ENCODE measurements around the gene TUSC2.

TUSC2 gene

GRCh38 chr3:50300681-50301254, 27.3 kb downstream of the TUSC2 start:
- TF ChIP-seq EZH2 (IDR thresholded peaks at IDR 0.05; ENCODE audit: borderline replicate concordance, low read depth, low read length, severe bottlenecking) (no peak), CTCF (IDR thresholded peaks at IDR 0.05; ENCODE audit: borderline replicate concordance, extremely low read depth, low read length, poor library complexity, severe bottlenecking) (no peak)
- Histone ChIP-seq H2AFZ (ENCODE audit: low read depth, low read length) (no peak overlapping the region), H3K4me3 (ENCODE audit: low read depth in 1 of 2, low read length in 2 of 2) (no peak overlapping the region), H3K4me2 (ENCODE audit: insufficient read depth, low read length) (peak overlapping the region; percentile 100), H3K27me3 (ENCODE audit: insufficient read depth, low read length, poor library complexity) (no peaks in the 10 kb centered on the region), H3K9ac (ENCODE audit: low read depth, low read length) (peak overlapping the region; percentile 92; the same call in 1 of the 2 replicates), H3K79me2 (ENCODE audit: insufficient read depth, low read length) (peaks cover 7% of the 10 kb centered on the region; the same call in 1 of the 2 replicates), H3K27ac (ENCODE audit: low read length) (no peak overlapping the region), H4K20me1 (ENCODE audit: insufficient read depth, low read length) (peaks cover 3% of the 10 kb centered on the region; the same call in 1 of the 2 replicates), H3K9me3 (ENCODE audit: insufficient read depth, low read length, severe bottlenecking) (no peaks in the 10 kb centered on the region), H3K36me3 (ENCODE audit: insufficient read depth, low read length) (peaks cover 6% of the 10 kb centered on the region; the same call in 1 of the 2 replicates), H3K4me1 (ENCODE audit: insufficient read depth, low read length) (peaks cover 28% of the 10 kb centered on the region)
- no peak for ATAC-seq (ENCODE audit: insufficient read depth, low read depth)
- DNase-seq: no peak

GRCh38 chr3:50299929-50300680, 27.9 kb downstream of the TUSC2 start:
- H4K20me1 ChIP-seq (ENCODE audit: insufficient read depth, low read length): peaks cover 3% of the 10 kb centered on the region; the same call in 1 of the 2 replicates
- peak overlapping the region; percentile 83 for H3K27ac ChIP-seq (ENCODE audit: low read length)
- DNase-seq: no peak
- ATAC-seq (ENCODE audit: insufficient read depth, low read depth): no peak
- H3K36me3 ChIP-seq (ENCODE audit: insufficient read depth, low read length): peaks cover 6% of the 10 kb centered on the region; the same call in 1 of the 2 replicates
- H3K79me2 ChIP-seq (ENCODE audit: insufficient read depth, low read length): peaks cover 7% of the 10 kb centered on the region; the same call in 1 of the 2 replicates
- peak overlapping the region; percentile 33 to 82; a peak in 3 of 4 replicates for H3K4me3 ChIP-seq (ENCODE audit: low read depth in 1 of 2, low read length in 2 of 2)
- no peaks in the 10 kb centered on the region for H3K27me3 ChIP-seq (ENCODE audit: insufficient read depth, low read length, poor library complexity)
- peak overlapping the region; percentile 100 for H3K4me2 ChIP-seq (ENCODE audit: insufficient read depth, low read length)
- H2AFZ ChIP-seq (ENCODE audit: low read depth, low read length): peak overlapping the region; percentile 91
- no peaks in the 10 kb centered on the region for H3K9me3 ChIP-seq (ENCODE audit: insufficient read depth, low read length, severe bottlenecking)
- H3K9ac ChIP-seq (ENCODE audit: low read depth, low read length): peak overlapping the region; percentile 92
- H3K4me1 ChIP-seq (ENCODE audit: insufficient read depth, low read length): peaks cover 28% of the 10 kb centered on the region
- TF ChIP-seq CTCF (IDR thresholded peaks at IDR 0.05; ENCODE audit: borderline replicate concordance, extremely low read depth, low read length, poor library complexity, severe bottlenecking): no peak
- no peak for TF ChIP-seq EZH2 (IDR thresholded peaks at IDR 0.05; ENCODE audit: borderline replicate concordance, low read depth, low read length, severe bottlenecking)

GRCh38 chr3:50299638-50299928, 28.4 kb downstream of the TUSC2 start:
- peak overlapping the region; percentile 92 for H3K9ac ChIP-seq (ENCODE audit: low read depth, low read length)
- peaks cover 7% of the 10 kb centered on the region; the same call in 1 of the 2 replicates for H3K79me2 ChIP-seq (ENCODE audit: insufficient read depth, low read length)
- peak overlapping the region; percentile 83 for H3K27ac ChIP-seq (ENCODE audit: low read length)
- no peaks in the 10 kb centered on the region for H3K9me3 ChIP-seq (ENCODE audit: insufficient read depth, low read length, severe bottlenecking)
- ATAC-seq (ENCODE audit: insufficient read depth, low read depth) (no peak), DNase-seq (no peak)
- H3K27me3 ChIP-seq (ENCODE audit: insufficient read depth, low read length, poor library complexity): no peaks in the 10 kb centered on the region
- peak overlapping the region; percentile 91 for H2AFZ ChIP-seq (ENCODE audit: low read depth, low read length)
- peaks cover 6% of the 10 kb centered on the region; the same call in 1 of the 2 replicates for H3K36me3 ChIP-seq (ENCODE audit: insufficient read depth, low read length)
- peak overlapping the region; percentile 100 for H3K4me2 ChIP-seq (ENCODE audit: insufficient read depth, low read length)
- H3K4me1 ChIP-seq (ENCODE audit: insufficient read depth, low read length): peaks cover 28% of the 10 kb centered on the region
- TF ChIP-seq CTCF (IDR thresholded peaks at IDR 0.05; ENCODE audit: borderline replicate concordance, extremely low read depth, low read length, poor library complexity, severe bottlenecking): no peak
- peak overlapping the region; percentile 33 to 82; a peak in 3 of 4 replicates for H3K4me3 ChIP-seq (ENCODE audit: low read depth in 1 of 2, low read length in 2 of 2)
- peaks cover 3% of the 10 kb centered on the region; the same call in 1 of the 2 replicates for H4K20me1 ChIP-seq (ENCODE audit: insufficient read depth, low read length)

Measured in DND-41 (cell line).